Muscle layer of duodenum (tissue), 2 donors: ENCODE measurements around the gene CYP51A1.
"Not testable (repeated sequence)": the region's sequence is repeated elsewhere in the genome, so short reads cannot be mapped to it uniquely, and the experiment has no call there.

ENCODE experiments used
- H3K27ac ChIP-seq: one replicate; pipeline ENCODE4 v1.7.0; 2013; ENCODE audit warnings: mild to moderate bottlenecking, low read length
- H3K27me3 ChIP-seq: one replicate; pipeline ENCODE4 v1.7.0; 2013; ENCODE audit warnings: low read depth, mild to moderate bottlenecking, control low read depth, low read length
- H3K36me3 ChIP-seq, 2 donors: one replicate each; pipeline ENCODE4 v1.7.0; 2013; ENCODE audit warnings: low read length in 2 of 2, control low read depth in 1 of 2, mild to moderate bottlenecking in 1 of 2; ENCODE audit not compliant: insufficient read depth in 2 of 2, control insufficient read depth in 1 of 2
- H3K4me1 ChIP-seq, 2 donors: one replicate each; pipeline ENCODE4 v1.7.0; 2013; ENCODE audit warnings: low read length in 2 of 2, mild to moderate bottlenecking in 2 of 2, control low read depth in 1 of 2, moderate library complexity in 1 of 2; ENCODE audit not compliant: insufficient read depth in 2 of 2, control insufficient read depth in 1 of 2
- H3K4me3 ChIP-seq, 2 donors: one replicate each; pipeline ENCODE4 v1.7.0; 2013; ENCODE audit warnings: low read length in 2 of 2, low read depth in 1 of 2, mild to moderate bottlenecking in 1 of 2
- H3K9me3 ChIP-seq, 2 donors: one replicate each; pipeline ENCODE4 v1.7.0; 2013; ENCODE audit warnings: low read length in 2 of 2, control low read depth in 1 of 2, mild to moderate bottlenecking in 1 of 2; ENCODE audit not compliant: control insufficient read depth in 1 of 2
- donor health status: healthy.

The CYP51A1 gene

GRCh38 chr7:92143192-92143880, 9.1 kb upstream of the CYP51A1 start:
- not testable (repeated sequence) for H3K4me3 ChIP-seq

GRCh38 chr7:92142791-92143190, 8.5 kb upstream of the CYP51A1 start:
- H3K9me3 ChIP-seq, H3K27me3 ChIP-seq, H3K36me3 ChIP-seq, H3K4me3 ChIP-seq, H3K27ac ChIP-seq, H3K4me1 ChIP-seq: not testable (repeated sequence)

More at GRCh38 chr7:92143192-92143880, 9.1 kb upstream of the CYP51A1 start:
- not testable (repeated sequence) for H3K36me3 ChIP-seq, H3K9me3 ChIP-seq, H3K4me1 ChIP-seq, H3K27me3 ChIP-seq, H3K27ac ChIP-seq

- H3K9me3 ChIP-seq: no peaks in the 10 kb centered on the region
Observed at GRCh38 chr7:92141161-92141560, 6.9 kb upstream of the CYP51A1 start.

GRCh38 chr7:92137557-92137956, 3.3 kb upstream of the CYP51A1 start:
- Histone ChIP-seq H3K36me3 (no peaks in the 10 kb centered on the region), H3K9me3 (no peaks in the 10 kb centered on the region), H3K4me1 (peaks cover 0 to 4% of the 10 kb centered on the region in 2 donors), H3K27ac (no peak overlapping the region), H3K27me3 (no peaks in the 10 kb centered on the region), H3K4me3 (no peak overlapping the region)

More at GRCh38 chr7:92141161-92141560, 6.9 kb upstream of the CYP51A1 start:
- Histone ChIP-seq H3K27me3 (no peaks in the 10 kb centered on the region), H3K4me1 (no peaks in the 10 kb centered on the region), H3K4me3 (no peak overlapping the region), H3K27ac (no peak overlapping the region), H3K36me3 (no peaks in the 10 kb centered on the region)

- no peaks in the 10 kb centered on the region for H3K27me3 ChIP-seq
- H3K4me3 ChIP-seq: peak overlapping the region; percentile 89 to 97
- H3K9me3 ChIP-seq: no peaks in the 10 kb centered on the region
- H3K27ac ChIP-seq: peak overlapping the region; percentile 95
- peaks cover 6 to 10% of the 10 kb centered on the region in 2 donors for H3K4me1 ChIP-seq
- H3K36me3 ChIP-seq: peaks cover 0 to 8% of the 10 kb centered on the region in 2 donors
Observed at GRCh38 chr7:92135052-92135889, 994 bp upstream of the CYP51A1 start.

GRCh38 chr7:92133737-92134270, 473 bp downstream of the CYP51A1 start:
- peak overlapping the region; percentile 95 for H3K27ac ChIP-seq
- peaks cover 7 to 18% of the 10 kb centered on the region in 2 donors for H3K36me3 ChIP-seq
- peaks cover 6 to 10% of the 10 kb centered on the region in 2 donors for H3K4me1 ChIP-seq
- no peaks in the 10 kb centered on the region for H3K9me3 ChIP-seq
- peak overlapping the region; percentile 89 to 97 for H3K4me3 ChIP-seq
- H3K27me3 ChIP-seq: no peaks in the 10 kb centered on the region

- Histone ChIP-seq H3K27me3 (no peaks in the 10 kb centered on the region), H3K9me3 (no peaks in the 10 kb centered on the region), H3K4me3 (peak overlapping the region; percentile 89 to 97), H3K27ac (peak overlapping the region; percentile 60), H3K4me1 (peaks cover 6 to 10% of the 10 kb centered on the region in 2 donors), H3K36me3 (peaks cover 12 to 18% of the 10 kb centered on the region in 2 donors)
Observed at GRCh38 chr7:92133133-92133736, 1.0 kb downstream of the CYP51A1 start.

GRCh38 chr7:92131764-92132330, 2.4 kb downstream of the CYP51A1 start:
- H3K27ac ChIP-seq: no peak overlapping the region
- no peaks in the 10 kb centered on the region for H3K9me3 ChIP-seq
- H3K4me1 ChIP-seq: peaks cover 6 to 10% of the 10 kb centered on the region in 2 donors
- no peaks in the 10 kb centered on the region for H3K27me3 ChIP-seq
- H3K36me3 ChIP-seq: peaks cover 18 to 32% of the 10 kb centered on the region in 2 donors
- H3K4me3 ChIP-seq: peak overlapping the region in 1 of 2 donors; percentile 21

GRCh38 chr7:92131093-92131492, 3.2 kb downstream of the CYP51A1 start:
- peaks cover 18 to 35% of the 10 kb centered on the region in 2 donors for H3K36me3 ChIP-seq
- H3K4me1 ChIP-seq: peaks cover 6 to 10% of the 10 kb centered on the region in 2 donors
- H3K9me3 ChIP-seq: no peaks in the 10 kb centered on the region
- no peak overlapping the region for H3K27ac ChIP-seq
- no peak overlapping the region for H3K4me3 ChIP-seq
- H3K27me3 ChIP-seq: no peaks in the 10 kb centered on the region

GRCh38 chr7:92121681-92122080, 12.6 kb downstream of the CYP51A1 start:
- no peaks in the 10 kb centered on the region for H3K27me3 ChIP-seq
- H3K9me3 ChIP-seq: no peaks in the 10 kb centered on the region
- H3K27ac ChIP-seq: no peak overlapping the region
- peaks cover 34 to 44% of the 10 kb centered on the region in 2 donors for H3K36me3 ChIP-seq
- no peaks in the 10 kb centered on the region for H3K4me1 ChIP-seq
- no peak overlapping the region for H3K4me3 ChIP-seq
